ENCODE data around the gene INS.
"Not testable (repeated sequence)": the region's sequence is repeated elsewhere in the genome, so short reads cannot be mapped to it uniquely, and the experiment has no call there.

The INS gene

DNA sequence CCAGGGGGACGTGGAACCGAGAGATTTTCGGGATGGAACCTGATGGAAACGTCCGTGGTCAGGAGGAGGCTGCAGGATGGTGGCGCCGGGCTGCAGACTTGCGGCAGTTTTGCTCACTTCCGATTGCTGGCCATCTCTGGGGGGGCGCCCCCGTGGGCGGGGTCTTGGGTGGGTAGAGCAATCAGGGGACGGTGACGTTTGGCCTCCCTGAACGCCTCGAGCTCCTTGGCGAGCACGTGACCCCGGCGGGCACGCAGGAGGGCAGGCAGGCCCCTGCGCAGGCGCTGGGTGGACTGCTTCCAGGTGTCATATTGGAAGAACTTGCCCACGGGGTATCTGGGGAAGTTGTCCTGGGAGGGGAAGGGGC is 28.2 kb downstream of the INS start:
- no peak for DNase-seq (ENCODE audit: low read depth, low spot score)

DNA sequence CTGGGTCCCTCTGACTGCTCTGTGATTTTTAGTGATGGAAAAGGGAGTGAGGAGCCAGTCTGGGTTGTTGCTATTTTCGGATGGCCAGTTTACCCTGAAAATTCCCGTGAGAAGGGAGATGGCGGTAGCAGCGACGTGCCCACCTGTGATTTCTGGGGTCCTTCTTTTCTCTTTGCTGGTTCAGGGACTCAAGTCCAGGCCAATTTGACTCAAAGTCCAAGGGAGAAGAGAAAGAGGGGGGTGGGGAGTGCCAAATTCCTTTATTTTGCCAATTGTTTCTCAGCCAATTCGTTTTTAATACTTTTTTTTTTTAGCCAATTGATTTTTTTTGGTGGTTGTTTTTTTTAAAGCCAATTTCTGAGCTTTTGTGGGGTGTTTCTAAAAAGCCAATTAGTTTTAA is 28.8 kb downstream of the INS start:
- no peak for DNase-seq (ENCODE audit: low read depth, low spot score)

DNA sequence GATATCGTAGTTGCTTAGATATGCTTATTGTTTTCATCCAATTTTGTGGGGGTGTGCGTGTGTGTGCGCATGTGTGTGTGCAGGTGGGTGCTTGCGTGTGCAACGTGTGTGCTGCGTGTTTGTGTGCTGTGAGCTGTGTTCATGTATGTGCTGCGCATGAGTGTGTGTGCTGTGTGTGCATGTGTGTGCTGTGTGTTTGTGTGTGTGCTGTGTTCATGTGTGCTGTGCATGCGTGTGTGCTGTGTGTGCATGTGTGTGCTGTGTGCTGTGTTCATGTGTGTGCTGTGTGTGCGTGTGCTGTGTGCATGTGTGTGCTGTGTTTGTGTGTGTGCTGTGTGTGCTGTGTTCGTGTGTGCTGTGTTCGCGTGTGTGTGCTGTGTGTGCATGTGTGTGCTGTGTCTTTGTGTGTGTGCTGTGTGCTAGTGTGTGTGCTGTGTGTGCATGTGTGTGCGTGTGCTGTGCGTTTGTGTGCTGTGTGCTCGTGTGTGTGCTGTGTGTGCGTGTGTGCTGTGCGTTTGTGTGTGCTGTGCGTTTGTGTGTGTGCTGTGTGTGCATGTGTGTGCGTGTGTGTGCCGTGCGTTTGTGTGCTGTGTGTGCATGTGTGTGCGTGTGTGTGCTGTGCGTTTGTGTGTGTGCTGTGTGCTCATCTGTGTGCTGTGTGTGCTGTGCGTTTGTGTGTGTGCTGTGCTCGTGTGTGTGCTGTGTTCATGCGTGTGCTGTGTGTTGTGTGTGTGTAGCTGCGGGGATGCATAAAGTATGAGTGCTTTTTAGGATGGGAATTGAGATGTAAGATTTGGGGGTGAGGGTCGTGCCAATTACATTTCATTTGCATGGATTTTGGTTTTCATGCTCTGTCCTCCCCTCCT is 29.4 kb downstream of the INS start:
- no peak for DNase-seq (ENCODE audit: low read depth, low spot score)

DNA sequence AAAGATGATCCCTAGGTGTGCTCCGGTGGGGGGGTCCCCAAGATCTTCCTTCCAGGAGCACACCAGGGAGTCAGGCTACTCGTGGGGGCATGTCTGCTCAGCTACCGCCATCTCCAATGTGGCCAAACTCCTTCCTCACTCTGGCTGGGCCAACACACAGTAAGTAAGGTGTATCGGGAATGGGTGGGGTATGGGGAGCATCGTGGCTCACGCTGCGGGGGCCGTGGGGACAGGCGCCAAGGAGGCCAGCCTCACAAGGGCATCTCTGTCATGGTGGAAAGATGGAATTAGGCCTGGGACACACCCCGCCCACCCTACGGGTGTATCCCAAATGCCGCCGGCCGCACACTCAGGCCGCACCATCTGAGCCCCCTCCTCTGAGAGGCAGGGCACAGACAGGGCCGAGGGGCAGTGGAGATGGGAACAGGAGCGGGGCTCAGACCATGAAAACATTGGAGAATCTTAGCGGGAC is 30.1 kb downstream of the INS start:
- DNase-seq (ENCODE audit: low read depth, low spot score), result no peak

DNA sequence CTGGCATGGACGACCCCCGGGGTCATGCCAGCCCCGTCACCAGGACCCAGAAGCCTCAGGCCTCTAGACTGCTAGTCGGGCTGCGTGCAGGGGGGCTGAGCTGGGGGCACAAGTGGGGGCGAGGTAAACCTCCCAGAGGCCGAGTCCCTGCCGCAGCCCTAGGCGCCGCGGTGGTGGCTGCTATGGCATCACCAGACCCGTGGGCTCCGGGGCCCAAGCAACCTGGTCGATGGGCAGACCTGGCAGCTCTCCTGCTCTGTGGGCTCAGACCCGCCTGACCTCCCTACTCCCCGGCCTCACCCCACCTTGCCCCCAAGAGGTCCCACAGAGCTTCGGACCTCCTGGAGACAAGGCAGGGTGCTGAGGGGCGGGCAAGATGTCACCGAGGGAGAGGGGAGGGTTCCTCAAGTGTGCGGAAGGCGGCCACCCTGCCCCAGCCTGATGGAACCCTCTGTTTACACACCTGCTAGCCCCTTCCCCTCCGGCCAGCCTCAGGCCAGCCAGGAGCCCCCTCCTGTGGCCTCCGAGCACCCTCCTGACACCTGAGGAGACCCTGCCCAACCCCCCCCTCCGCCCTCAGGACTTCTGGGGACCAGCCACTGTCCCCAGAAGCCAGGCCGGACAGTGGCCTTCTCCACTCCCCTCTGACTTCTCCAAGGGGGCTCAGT is 31.2 kb downstream of the INS start:
- DNase-seq (ENCODE audit: low read depth, low spot score), result no peak

DNA sequence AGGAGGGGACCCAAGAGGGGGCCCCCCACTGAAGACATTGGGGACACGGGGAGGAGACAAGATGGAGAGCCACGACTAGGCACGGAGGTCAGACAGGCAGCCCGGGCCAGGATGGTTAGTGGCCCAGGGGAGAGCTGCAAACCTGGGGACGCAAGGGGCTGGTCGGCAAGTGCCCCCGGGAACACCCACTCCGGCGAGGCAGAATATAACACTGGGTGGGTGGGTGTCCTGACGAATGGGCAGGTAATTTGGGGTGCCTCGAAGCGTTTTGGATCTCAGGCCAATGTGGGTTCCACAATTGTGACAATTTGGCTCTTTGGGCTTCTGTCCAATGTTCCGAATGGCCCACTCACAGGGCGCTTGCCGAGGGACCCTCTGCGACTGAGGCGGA is 31.7 kb downstream of the INS start:
- no peak for DNase-seq (ENCODE audit: low read depth, low spot score)

DNA sequence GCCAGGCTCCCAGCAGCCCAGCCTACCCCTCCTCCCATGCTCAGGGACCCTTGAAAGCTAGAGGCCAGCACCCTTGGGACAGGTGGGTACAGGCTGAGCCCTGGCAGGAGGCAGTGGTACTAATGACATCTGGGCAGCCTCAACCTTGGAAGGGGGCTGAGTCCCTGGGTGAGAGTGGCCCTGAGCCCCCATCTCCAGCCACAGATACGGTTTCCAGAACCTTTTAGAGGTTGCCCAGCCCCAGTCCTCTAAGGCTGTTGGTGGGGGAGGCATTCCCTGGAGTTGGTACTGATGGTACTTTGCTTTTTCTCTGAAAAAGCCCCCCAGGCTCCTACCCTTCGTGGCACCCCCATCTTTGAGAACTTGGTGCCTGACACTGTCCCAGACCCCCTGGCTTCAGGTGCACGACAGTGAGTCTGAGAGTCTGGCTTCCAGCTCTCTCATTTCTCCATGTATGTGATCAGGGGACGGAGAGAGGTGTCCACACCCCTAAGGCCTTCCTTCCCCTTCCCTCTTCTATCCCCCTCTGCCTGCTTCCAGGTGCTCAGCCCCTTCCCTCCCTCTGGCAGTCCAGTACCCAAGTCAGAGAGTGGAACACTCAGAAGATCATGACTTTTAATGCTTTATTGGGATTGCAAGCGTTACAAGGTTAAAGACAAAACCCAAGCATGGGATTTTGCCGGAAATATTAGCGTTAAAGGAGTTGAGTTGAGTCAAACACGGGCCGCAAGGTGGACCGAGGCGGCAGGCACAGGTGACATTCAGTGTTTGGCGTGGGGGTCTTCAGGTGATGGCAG is 32.3 kb downstream of the INS start:
- no peak for DNase-seq (ENCODE audit: low read depth, low spot score)

DNA sequence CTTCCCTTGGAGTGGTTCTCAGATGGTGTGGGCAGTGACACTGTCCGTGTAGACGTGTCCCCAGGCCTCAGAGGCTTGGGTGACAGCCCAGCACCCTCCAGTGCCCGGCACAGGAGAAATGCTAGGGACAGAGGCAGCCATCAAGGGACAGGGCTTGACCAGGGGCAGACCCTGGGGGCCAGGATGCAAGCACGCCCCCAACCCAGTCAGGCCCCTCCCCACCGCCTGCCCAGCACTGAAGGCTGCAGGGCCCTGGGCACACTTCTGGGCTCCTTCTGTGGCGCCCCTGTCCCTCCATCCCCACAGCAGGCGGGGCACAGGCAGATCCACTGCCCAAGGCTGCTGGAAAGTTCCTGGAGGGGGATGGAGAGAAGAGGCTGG is 32.9 kb downstream of the INS start:
- no peak for DNase-seq (ENCODE audit: low read depth, low spot score)

DNA sequence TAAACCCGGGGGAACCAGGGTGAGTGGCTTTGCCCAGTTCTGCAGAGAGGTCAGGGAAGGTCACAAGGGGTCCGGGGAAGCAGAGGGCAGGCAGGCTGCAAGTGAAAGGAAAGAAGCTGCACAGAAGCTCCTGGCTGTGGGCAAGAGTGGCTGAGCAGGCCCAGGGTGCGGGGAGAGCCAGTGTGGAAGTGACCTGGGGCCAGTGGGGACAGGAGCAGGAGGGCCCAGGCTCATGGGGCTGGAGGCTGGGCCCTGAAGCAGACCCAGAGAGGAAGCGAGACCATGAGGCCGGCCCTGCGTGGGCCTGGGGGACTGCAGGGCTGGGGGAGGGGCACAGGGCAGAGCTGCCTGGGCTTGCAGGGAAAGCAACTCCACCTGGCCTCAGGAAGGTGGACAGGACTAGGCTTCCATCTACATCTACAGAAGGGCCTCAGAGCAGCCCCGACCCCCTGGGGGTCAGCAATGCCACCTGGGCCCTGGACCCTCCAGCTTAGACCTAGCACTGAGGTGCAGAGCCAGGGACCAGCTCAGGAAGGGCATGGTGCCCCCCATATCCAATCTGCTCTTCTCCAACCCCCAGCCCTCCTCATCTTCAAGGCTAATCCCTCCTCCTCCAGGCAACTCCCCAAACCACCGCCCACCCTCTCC is 33.4 kb downstream of the INS start:
- DNase-seq (ENCODE audit: low read depth, low spot score), result no peak

DNA sequence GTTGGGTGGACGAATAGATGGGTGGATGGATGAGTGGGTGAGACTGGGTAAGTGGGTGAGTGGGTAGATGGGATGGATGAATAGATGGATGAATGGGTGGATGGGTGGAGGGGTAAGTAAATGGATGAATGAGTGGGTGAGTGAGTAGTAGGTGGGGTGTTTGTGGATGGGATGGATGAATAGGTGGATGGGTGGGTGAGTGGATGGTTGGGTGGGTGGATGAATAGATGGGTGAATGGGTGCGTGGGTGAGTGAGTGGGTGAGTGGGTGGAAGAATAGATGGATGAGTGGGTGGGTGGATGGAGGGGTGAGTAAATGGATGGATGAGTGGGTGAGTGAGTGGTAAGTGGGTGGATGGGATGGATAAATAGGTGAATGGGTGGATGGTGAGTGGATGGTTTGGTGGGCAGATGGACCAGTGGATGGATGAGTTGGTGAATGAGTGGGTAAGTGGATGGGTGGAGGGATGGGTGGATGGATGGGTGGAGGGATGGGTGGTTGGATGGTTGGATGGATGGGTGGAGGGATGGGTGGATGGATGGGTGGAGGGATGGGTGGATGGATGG is 34.4 kb downstream of the INS start:
- DNase-seq (ENCODE audit: low read depth, low spot score), result no peak

DNA sequence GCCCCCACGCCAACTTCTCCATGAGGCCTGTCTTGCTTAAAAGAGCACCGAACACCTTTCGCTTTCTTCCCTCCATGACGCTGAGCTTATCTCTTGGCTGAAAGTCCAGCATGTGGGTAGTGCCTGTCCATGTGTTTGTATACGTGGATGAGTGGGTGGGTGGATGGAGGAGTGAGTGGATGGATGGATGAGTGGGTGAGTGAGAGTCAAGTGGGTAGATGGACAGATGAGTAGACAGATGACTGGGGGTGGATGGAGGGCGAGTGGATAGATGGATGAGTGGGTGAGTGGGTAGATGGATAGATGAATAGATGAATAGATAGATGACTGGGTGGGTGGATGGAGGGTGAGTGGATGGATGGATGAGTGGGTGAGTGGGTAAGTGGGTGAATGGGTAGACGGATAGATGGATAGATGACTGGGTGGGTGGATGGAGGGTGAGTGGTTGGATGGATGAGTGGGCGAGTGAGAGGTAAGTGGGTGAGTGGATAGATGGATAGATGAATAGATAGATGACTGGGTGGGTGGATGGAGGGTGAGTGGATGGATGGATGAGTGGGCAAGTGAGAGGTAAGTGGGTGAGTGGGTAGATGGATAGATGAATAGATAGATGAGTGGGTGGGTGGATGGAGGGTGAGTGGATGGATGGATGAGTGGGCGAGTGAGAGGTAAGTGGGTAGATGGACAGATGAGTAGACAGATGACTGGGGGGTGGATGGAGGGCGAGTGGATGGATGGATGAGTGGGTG is 36.1 kb downstream of the INS start:
- not testable (repeated sequence) for DNase-seq (ENCODE audit: low read depth, low spot score)

DNA sequence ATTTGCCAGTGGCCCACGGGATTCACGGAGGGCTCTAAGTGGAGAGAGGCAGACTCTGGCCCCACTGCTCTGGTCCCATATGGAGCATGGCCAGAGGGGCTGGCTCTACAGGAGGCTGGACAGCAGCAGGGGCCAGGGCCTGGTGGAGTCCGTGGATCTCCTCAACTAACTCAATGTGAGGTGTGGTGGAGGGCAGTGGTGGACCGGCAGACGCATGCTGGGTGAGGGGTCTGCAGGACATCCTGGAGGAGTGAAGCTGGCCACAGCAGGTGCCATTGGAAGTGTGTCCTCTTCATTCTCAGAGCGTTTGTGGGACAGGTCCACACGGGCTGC is 37.4 kb downstream of the INS start:
- no peak for DNase-seq (ENCODE audit: low read depth, low spot score)

DNA sequence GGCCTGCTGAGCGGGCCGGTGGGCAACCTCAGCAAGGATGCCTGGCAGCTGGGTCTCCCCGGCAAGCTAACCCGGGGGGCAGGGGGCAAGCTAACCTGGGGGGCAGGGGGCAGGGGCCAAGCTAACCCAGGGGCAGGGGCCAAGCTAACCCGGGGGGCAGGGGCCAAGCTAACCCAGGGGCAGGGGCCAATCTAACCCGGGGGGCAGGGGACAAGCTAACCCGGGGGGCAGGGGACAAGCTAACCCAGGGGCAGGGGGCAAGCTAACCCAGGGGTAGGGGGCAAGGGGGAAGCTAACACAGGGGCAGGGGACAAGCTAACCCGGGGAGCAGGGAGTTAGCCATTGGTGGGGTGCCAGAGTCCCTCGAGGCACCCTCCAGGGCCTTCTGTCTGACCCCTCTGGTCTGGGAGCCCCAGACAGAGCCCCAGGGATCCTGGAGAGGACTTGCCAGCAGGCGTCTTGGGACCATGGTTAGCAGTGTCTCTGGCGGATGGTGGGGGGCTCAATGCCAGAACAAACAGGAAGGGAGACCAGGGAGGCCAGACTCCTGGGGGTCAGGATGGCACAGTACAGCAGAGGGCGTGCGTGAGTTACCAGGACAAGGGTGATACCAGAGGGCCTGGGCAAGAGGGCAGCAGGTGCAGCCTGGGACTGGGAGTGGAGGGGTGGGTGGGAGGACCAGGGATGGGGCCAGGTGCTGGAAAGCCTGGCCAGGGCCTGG is 37.9 kb downstream of the INS start:
- no peak for DNase-seq (ENCODE audit: low read depth, low spot score)

DNA sequence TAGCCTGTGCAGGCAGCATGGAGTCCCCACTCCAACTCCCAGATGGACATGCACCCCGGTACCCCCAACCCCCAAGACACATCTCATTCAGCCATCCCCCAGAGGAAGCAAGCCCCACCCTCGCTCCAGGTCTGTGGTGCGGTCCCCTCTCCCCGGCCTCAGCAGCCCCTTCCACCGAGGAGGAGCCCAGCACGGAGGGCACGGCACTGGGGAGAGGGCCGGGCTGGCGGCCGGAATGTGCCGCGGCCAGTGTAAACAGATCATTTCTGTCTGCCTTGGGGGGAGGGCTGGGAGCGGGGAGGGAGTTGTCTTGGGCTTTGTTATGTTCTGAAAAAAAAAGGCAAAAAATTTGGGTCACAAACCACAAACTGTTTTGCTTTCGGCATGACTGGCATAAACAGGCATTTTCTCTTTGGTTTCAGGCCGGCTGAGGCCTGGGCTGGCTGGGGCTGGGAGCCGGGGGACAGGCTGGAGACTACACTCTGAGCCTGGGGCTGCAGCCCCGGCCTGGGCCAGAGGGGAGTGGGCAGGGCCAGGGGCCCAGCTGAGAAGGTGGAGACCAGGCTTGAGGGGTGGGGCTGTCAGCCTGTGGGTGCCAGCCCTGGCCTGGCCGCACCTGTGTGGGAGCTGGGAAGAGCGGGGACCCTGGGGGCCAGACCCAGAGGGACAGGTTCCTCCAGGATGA is 38.6 kb downstream of the INS start:
- no peak for DNase-seq (ENCODE audit: low read depth, low spot score)

DNA sequence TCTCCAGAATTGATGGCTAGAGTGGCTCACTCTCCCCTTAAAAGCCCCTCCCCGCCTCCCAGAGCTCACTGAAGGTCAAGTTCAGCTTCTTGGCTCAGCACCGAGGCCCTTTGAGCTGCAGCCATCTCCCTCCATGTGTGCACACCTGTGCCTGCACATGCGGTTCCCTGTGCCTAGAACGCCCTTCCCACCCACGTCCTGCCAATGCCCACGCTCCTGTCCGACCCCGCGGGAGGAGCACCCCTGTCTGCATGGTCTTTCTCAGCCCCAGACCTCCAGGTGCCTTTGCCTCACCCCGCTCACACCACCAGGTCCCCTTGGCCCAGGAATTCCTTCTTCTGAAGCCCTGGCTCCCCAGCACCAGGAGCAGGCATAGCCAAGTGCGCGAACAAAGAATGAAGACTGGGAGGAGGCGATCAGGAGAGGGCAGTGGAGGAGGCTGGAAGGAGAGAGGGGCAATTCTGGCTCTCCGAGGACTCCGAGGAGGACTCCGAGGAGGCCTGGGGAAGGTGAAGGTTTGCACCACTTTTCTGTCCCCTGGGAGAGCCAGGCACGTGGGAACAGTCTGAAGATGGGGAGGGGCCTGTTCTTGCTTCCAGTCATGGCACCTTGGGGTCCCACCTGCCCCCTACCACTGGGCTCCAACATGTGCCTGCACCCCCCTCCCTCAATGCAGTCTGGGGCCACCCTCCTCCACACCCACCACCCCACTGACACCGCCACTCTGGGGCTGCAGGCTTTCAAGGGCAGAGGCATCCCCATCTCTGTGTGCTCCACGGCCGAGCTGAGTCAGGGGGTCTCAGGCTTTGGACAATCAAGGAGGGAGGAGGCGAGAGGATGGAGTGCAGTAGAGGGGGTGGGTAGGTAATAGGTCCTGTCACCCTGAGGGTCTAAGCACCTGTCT is 39.5 kb downstream of the INS start:
- no peak for DNase-seq (ENCODE audit: low read depth, low spot score)

DNA sequence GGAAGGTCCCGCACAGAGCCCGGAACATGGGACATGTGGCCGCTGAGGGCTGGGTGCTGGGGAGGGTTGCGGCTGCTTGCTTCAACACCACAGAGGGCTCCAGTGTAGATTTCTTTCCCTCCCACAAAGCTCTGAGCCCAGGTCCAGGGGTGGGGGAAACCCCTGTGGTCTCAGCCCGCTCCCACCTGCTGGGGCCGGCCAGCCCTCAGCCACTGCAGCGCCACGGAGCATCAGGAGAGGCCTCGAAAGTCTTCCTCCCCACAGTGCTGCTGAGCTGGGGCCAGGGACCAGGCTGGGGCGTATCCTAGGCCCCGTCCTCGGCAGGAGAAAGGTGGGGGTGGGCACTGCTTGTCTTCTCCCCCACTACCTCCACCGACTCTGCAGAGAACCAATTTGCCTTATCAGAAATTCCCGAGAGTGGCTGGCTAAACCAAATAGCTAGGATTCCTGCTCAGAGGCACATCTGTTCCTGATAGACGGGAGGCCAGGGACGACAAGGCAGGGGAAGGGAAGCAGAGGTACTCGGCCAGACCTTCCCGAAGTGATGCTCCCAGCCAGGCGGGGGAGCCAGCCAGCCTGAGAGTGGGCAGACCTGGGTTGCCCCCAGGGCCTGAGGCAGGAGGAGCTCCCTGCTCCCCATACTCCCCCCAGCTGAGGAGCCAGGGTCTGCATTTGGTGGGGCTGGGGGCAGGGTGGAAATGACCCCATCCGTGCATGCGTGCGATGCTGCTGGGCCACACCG is 40.5 kb downstream of the INS start:
- no peak for DNase-seq (ENCODE audit: low read depth, low spot score)

DNA sequence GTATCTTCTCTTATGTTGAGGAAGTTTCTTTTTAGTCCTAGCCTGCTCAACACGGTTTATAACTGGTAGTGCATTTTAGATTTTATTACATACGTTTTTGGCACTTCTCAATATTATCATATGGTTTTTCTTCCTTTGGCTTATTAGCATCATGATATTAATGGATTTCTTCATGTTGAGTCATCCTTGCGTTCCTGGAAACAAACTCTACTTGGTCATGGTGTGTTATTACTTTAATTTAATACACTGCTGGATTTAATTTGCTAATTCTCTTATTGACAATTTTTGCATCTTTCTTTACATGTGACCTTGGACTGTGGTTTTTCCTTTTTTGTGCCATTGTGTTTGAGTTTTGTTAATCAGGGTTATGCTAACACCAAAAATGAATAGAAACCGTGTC is 42.3 kb downstream of the INS start:
- no peak for DNase-seq (ENCODE audit: low read depth, low spot score)

DNA sequence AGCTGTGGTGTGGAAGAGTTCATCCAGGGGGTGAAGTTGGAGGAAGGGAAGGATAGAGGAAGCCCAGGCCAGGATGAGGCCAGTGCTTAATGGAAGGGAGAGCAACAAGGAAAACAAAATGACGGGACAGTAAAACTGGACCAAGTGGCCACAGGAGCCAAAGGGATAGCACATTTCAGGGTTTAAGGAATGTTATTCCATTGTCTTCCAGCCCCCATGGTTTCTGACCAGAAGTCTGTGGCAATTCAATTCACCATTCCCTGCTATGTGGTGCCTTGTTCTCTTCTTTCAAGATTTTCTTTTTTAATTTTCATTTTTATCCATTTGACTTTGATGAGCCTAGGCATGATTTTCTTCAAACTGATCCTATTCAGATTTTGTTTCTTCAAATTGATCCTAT is 44.3 kb downstream of the INS start:
- DNase-seq (ENCODE audit: low read depth, low spot score), result no peak
